Measurements from ENCODE around the gene OSBPL2.

OSBPL2 gene

DNA sequence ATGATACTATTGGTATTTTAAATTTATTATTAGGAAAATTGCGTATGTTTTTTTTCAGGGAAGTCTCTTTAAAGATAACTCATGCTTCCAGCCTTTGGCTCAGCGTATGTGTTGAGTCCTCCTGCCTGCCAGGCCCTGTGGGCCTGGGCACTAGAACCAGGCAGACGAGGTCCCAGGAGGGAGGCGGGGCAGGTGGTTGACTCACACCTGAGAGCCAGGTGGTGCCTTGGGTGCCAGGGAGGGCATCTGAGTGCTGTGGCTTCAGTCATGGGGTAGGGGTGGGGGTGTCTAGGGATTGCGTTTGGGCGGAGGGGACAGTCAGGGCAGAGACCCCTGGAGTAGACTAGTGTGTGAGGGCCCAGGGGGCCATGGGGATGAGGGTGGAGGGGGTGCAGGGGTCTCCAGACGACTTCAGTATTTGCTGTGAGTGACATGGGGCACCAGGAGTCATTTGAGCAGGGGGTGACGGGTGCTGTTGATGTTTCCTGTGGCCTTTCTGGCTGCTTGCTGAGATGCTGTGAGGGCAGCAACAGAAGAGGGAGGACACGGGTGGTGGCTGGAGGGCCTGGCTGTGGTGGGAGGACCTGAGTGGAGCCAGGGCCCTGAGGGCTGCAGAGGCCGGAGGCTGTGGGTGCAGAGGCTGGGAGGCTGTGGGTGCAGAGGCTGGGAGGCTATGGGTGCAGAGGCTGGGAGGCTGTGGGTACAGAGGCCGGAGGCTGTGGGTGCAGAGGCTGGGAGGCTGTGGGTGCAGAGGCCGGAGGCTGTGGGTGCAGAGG is 49.6 kb downstream of the OSBPL2 start:
- no peak for DNase-seq

DNA sequence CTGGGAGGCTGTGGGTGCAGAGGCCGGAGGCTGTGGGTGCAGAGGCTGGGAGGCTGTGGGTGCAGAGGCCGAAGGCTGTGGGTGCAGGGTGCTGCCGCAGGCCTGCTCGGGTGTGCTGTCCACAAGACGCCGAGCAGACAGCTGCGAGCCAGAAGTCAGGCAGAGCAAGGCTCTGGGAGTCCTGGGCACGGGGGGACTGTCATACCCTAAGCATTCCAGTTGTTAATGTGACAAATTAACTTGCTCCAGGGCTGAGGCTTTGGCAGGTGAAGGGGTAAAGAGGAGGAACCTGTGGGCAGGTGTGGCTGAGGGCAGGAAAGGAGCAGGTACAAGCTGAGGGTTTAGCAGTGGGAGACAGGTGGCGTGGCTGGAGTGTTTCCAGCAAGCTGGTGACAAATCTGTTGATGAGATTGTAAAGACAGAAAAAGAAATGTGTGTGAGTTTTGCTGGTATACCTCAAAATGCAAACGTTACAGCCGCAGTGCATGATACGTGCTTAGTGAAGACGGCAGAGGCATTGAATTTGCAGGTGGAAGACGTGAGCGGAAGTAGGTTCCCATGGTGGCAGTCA is 50.3 kb downstream of the OSBPL2 start:
- no peak for DNase-seq

DNA sequence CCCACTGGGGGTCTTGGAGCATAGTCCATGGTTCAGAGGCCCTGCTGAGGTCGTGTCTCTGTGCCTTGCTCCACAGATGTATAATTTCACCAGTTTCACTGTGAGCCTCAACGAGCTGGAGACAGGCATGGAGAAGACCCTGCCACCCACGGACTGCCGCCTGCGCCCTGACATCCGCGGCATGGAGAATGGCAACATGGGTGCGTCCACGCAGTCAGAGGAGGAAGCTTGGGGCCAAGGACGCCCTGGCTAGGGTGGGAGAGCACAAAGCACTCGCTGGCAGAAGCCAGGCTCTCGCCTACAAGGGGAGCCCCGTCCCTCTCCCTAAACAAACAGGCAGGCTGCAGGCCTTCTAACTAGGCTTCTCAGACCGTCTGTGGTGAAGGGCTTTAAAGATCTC is 50.8 kb downstream of the OSBPL2 start:
- DNase-seq: no peak

DNA sequence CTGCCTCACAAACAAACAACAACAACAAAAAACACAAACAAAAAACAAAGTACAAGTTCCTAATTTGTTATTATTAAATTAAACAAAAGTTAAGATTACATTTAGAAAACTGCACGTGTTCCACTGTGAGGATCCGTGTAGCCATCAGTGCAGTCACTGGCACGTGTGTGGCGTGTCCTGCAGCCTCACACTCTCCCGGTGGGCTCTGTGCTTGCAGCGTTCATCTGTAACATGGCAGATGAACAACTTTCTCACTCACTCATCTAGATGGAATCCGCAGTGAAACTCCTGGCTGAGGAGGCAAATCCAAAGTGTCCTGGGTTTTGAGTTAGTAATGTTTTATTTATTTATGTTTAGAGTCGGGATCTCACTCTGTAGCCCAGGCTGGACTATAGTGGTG is 51.6 kb downstream of the OSBPL2 start:
- no peak for DNase-seq

DNA sequence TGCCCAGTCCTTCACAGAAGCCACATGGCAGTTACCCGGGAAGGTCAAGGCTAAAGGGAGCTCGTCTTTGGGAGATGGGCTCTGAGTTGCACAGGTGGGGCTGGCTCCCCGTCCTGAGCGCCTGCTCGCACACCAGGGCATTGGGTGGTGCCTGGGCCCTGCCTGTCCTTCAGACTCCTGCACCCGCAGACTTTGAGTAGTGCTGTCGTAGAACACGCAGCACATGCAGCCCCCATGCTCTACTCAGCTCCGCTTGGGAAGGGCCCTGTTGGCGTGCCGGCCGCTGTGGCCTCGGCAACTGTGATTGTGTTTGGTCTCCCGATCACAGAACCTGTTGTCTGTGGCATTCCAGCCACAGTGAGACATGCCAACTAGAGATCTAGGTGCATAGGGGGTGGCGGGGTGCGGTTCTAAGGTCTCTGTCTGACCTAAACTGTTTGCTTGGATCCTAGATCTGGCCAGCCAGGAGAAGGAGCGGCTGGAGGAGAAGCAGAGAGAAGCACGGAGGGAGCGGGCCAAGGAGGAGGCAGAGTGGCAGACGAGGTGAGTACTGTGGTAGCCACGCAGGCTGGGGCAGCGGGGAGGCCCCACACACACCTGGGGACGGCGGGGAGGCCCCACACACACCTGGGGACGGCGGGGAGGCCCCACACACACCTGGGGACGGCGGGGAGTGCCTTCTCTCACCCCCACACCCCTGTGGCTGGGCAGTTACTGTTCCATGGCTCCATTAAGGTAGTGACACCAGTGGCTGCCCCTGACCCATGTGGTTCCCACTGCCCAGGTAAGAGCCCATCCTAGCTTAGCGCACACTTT is 53.1 kb downstream of the OSBPL2 start:
- no peak for DNase-seq

DNA sequence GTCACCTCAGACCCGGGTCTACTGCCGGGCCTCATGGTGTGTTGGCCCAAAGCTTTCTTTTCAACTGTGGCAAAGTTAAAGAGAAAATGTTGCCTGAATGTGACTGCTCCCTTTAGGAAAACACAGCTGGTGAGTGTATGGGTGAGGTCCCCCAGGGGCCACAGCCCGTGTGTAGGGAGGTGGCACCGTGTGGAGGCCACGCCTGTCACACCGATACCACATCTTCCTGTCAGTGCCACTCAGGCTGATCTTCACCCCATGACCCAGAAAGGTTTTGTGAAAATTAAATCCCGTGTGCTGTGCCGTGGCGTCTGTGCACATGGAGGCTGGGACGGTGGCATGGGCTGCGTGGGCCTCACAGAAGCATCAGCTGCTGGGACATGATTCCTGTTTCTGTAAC is 53.8 kb downstream of the OSBPL2 start:
- no peak for DNase-seq

DNA sequence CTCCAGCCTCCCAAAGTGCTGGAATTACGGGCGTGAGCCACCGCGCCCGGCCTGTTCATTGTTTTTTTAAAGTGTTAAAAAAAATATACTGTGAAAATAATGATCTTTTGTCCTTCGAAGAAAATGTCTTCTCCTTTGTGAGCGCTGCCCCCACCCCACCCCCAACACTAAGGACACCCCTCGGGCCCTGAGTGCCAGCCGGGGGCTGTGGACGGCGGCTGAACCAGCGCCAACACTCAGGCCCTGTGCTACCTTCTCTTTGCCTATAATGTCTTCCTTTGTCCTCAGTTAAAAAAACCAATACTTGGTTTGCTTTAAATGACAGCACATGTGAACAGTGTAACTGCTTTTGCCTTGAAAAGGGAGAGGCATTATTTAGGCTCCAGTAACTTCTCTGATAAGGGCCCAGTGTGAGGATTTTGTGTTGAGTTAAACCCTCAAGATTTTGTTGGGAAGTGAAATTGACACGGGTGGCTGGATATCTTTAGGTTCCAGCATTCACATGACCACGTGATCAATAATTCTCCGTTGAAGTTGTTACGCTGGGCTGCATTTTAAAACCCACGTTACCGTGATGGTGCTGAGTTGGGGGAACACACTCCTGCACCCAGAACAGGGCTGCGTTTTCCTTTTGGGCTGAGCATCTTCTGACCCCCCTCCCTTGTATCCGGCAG is 54.9 kb downstream of the OSBPL2 start:
- no peak for DNase-seq

DNA sequence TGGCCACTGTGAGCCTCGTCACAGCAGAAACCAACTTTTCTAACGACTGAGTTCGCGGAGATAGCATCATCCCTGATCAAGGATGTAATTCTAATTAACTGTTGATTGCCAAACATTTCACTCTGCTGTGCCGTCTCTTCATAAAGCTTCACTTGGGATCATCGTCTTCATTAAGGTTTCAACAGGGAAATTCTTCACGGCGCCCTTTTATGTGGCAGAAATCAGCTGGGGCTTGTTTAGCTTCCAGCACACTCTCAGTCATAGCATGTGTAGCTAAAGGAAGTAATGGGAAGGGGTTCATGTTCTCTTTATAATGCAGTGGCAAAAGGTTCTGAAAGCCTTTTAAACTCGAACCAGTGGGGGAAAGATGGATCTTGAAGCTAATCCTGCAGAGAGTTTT is 55.6 kb downstream of the OSBPL2 start:
- no peak for DNase-seq

DNA sequence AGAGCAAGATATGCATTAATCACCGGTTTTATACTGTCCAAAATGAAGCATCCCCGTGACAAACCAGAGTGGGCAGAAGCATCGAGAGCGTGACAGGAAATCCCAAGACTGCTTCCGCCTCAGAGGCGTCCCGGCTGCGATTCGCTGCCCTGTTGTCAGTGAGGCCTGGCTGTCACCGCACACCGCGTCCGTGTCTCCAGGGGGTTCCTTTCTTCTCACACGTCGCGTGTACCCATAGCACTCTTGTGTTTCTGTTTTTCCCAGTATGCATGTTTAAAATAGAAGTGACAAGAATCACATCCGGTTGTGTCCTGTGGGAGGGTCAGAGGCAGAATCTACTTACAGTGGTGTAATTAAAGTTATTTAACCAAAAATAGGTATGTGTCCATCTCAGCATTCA is 56.2 kb downstream of the OSBPL2 start:
- no peak for DNase-seq

DNA sequence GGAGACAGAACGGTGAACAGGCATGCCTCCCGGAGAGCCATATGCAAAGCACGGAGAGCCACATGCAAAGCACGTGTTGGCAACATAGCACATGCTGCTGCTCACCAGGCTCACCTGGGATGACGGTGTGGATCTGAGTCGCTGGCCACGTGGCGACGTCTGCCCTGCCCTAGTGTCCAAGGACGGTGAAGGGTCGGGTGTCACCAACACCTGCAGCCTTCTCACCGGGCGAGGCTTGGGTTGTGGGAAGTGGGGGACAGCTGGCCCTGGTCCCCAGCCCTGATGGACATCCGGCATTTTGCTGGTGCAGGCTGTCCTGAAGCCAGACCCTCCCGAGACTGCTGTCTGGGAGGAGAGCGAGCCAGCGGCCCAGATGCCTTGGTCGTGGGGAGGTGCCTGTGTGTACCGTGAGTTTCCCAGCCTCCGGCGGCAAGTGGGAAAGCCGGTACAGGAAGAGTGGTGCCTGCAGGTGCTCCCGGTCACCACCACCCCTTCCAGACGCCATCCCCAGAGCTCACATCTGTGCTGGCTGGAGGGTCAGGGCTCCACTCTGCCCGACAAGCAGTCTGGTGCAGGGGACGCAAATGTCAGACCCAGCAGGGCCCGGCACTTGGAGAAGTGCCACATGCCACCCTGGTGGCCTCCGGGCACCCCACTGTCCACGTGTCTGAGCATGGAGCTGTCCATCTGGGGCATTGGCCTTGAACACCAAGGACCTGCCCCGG is 58.6 kb downstream of the OSBPL2 start:
- no peak for DNase-seq

DNA sequence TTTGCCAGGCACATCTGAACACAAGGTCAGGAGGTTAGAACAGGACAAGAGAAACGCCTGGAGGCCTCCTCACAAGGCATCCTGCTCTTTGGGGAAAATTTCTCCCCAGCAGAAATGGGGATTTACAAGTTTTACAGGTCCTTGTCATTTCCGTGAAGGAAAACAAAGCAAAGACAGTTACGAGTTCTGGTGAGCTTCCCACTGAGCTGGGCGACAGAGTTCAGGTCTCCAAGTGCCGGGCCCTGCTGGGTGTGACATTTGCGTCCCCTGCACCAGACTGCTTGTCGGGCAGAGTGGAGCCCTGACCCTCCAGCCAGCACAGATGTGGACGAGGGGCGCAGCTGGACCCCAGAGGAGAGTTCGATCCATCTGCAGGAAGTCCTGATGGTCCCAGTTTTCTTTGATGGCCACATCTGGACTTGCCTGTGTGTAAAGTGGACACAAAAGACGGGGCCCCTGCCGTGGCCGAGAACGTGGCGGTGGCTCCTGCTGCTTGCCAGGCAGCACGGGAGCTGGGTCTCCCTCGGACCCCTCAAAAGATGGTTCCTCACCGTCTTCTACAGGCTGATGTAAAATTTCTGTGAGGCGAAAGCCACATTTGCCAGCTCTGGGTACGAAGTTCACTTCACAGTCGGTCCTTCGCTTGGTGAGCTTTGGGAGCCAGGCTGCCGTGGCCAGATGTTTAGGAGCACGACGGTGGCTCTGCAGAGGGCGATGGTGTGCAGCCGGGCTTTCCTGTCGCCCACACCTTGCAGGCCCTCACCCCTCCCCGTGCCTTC is 59.3 kb downstream of the OSBPL2 start:
- DNase-seq: no peak

DNA sequence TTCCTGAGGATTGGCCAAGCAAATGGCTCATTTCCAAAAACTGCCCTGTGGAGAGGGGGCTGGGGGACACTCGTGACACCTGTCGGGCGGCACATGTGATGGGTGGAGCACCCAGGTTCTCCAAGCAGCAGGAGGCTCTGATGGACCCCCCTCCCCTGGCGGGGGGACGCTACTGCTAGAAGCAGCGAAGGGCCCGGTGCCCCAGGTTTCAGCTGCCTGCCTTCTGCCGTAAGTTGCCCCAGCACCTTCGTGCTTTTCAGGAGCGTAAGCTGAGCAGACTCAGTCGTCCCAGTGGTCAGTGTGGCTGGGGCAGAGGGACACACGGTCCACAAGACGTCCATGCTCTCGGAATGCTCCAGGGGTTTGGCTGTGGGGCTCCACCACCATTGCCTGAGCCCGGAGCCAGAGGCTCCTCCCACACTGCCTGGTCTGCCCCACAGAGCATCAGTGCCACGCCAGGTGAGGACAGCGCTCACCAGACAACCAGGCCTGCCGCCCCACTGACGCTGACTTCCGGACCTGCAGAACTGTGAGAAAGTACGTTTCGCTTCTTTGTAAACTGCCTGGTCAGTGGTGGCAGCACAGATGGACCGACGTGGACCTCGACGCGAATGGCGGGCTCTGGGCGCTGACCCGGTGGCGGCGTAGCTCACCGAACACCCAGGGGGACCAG is 60.4 kb downstream of the OSBPL2 start:
- no peak for DNase-seq

DNA sequence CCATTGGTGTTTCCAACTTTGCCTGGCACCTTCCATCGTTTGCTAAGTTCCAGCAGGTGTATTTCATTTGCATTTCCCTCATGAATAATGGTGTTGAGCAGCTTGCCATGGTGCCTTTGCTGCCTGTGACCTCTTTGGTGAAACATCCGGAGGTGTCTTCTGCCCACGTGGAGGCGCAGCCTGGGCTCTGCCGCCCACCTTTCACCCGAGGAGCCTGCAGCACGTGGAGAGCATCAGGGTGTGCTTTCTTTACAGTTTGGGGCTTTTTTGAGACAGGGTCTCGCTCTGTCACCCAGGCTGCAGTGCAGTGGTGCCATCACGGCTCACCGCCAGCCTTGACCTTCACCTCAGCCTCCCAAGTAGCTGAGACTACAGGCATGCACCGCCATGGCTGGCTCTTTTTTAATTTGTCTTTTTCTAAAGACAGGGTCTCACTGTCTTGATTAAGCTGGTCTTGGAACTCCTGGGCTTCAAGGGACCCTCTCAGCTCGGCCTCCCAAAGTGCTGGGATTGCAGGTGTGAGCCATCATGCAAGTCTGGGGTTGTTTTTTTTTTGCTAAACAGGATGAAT is 61.4 kb downstream of the OSBPL2 start:
- no peak for DNase-seq

DNA sequence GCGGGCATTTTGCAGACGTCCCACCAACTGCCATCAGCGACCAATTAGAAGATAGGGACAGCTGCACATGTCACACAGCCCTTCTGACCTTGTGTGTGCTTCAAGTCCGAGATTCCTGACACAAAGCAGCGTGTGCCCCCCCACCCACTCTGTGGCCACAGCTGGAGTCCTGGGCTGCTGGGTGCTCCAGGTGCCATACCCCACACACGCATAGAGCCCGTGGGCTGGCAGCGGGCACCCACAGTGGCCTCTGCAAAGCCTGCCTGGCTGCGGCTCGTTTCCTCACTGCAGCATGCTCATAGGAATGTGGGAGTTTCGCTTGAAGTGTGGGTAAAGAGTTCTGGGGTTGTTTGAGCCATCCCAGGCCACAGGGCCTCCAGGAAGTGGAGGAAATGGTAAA is 62.0 kb downstream of the OSBPL2 start:
- DNase-seq: no peak

DNA sequence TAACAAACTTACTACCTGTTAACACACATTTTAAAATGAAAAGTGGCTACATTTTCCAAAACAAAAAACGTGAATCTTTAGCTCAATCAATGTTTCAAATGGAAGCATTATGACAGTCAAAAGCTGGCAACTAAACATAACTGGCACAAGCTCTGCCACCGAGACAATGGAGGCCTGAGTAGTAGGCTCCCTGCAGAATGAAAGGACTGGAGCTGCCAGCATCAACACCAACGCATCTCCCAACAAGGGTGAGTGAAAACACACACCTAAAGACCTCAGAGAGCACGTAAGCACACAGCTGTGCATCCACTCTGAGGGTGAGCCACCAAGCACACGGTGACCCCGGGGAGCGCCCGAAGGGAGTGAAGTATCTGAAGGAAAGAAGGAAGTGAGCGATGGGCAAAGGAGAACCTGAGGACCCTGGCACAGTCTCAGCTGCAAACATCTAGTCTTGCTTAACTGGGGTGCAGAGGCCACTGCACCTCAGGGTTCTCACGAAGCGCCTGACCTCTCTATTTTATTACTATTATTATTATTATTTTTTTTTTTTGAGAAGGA is 62.9 kb downstream of the OSBPL2 start:
- DNase-seq: no peak

DNA sequence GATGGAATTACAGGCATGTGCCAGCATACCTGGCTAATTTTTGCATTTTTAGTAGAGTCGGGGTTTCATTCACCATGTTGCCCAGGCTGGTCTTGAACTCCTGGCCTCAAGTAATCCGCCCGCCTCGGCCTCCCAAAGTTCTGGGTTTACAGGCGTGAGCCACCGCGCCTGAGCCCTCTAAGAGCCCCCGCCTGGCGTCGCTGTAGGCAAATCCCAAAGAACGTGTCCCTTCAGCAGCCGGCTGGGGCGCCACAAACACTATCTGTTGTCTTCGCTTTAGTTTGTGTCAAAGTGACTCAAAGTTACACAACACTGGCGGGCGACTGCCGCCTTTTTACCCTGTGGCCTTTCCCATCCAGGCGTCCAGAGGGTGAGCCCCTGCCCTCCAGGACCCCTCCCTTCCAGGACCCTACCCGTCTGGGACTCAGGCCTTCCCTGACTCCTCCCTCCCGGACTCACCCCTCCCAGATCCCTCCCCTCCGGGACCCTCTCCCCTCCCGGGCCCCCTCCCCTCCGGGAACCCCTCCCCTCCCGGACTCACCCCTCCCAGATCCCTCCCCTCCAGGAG is 63.5 kb downstream of the OSBPL2 start:
- DNase-seq: peak; percentile 97

DNA sequence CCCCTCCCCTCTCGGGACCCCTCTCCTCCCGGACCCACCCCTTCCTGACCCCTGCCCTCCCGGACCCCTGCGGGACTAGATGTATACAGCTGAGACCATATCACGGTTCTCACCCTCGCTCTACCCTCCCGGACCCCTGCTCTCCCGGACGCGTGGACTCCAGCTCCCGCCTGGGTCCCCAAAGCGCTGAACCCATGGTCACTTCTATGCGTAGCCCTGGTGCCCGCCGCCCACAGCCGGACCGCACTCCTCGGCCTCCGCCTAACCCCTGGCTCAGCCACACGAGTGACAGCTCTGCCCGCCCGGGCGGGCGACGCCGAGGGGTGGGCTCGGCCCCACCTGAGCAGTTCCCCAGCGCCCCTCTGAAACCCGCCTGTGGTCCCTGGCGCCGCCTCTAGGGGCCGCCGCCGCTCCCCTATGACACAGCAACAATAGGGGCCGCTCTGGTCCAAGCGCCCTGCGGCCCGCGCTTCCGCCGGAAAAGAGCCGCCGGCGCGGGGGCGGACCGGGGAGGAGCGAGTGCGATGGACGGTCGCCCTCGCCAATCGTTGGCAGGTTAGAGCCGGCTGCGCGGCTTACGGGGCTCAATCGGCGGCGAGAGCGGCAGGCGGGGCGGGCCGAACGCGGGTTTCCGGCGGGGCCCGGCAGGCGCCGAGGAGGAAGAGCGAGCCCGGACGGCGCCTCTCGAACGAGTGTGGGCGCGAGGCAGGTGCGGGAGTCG is 64.2 kb downstream of the OSBPL2 start, which contains the start of gene ADRM1:
TSS of gene ADRM1 (plus strand) at position 657 of the 721 bp plus-strand sequence. CDS start 572 bp downstream, outside the sequence.
- peak; percentile 99 for DNase-seq

DNA sequence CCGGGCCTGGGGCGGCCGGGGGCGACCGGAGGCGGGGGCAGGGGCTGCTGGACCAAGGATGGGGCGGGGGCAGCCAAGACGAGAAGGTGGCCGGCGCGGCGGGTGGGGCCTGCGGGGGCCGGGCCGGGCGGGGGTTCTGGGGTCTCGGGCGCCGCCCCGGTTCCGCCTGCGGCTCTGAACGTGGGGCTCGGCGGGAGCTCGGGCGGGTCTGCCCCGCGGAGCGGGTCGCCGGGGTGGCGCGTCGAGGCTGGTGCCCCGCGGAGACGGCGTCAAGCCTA is 64.7 kb downstream of the OSBPL2 start:
- DNase-seq: no peak

DNA sequence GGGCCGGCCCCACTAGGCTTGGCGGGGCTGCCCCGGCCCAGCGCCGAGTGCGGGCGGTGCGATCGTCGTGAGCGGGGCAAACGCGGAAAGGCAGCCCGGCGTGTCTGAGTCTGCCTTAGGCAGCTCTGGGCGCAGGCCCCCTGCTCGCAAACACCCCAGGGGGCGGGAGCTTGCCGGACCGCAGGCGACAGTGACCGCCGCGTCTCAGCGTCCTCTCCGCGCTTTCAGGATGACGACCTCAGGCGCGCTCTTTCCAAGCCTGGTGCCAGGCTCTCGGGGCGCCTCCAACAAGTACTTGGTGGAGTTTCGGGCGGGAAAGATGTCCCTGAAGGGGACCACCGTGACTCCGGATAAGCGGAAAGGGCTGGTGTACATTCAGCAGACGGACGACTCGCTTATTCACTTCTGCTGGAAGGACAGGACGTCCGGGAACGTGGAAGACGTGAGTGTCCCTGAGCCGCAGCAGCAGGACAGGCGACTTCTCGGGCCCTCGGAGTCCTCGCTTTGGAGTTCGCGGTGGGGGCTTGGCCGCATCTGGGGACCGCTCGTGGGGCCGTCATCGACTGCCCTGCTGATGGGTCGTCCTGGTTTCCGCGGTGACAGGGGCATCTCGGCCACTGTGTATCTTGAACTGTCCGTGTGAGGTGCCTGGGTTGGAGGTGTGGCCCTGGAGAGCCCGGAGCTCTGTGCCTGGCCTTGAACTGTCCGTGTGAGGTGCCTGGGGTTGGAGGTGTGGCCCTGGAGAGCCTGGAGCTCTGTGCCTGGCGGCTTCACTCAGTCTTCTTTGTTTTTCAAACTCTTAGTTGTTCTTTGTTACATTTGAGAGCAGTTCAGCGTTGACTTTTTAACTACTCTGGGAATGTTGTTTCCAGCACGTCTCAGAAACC is 65.3 kb downstream of the OSBPL2 start:
- peak; percentile 34 for DNase-seq

Measured in suppressor macrophage treated with lipopolysaccharide for 4 hours (primary cell).